ENCODE measurements around the gene BMP4. TPM values are rescaled to one million over a fixed set of nuclear protein-coding genes. Genes with fewer than 3 reads are reported as not detected.

BMP4 gene
- total and polyA plus RNA-seq, 2 of the 13 experiments (the other 11 are each of a cell fraction or from before 2014, with no cell fraction given): 56.4 to 169 TPM

GRCh38 chr14:53975444-53975843 is 18.8 kb upstream of the BMP4 start (continued):
- TF ChIP-seq ARID5B (CRISPR knock-in tag; IDR thresholded peaks at IDR 0.05) (peak; percentile 48), ELF4 (CRISPR knock-in tag; IDR thresholded peaks at IDR 0.05; ENCODE audit: borderline replicate concordance) (no peak), ZNF558 (CRISPR knock-in tag; IDR thresholded peaks at IDR 0.05; ENCODE audit: borderline replicate concordance) (no peak), NR2C2 (CRISPR knock-in tag; IDR thresholded peaks at IDR 0.05; ENCODE audit: borderline replicate concordance) (no peak), NONO (IDR thresholded peaks at IDR 0.05) (no peak), NONO (CRISPR knock-in tag; conservative IDR thresholded peaks at IDR 0.05) (no peak), MED8 (CRISPR knock-in tag; IDR thresholded peaks at IDR 0.05; ENCODE audit: insufficient replicate concordance) (no peak), CREB1 (IDR thresholded peaks at IDR 0.05) (peak; percentile 31; the same call in 1 of the 2 replicates), CREB1 (CRISPR knock-in tag; IDR thresholded peaks at IDR 0.05) (no peak), PITX1 (CRISPR knock-in tag; IDR thresholded peaks at IDR 0.05) (no peak), FOSL2 (CRISPR knock-in tag; IDR thresholded peaks at IDR 0.05) (peak; percentile 27; the same call in 1 of the 2 replicates), FOXA3 (CRISPR knock-in tag; IDR thresholded peaks at IDR 0.05) (no peak), NR2F1 (CRISPR knock-in tag; IDR thresholded peaks at IDR 0.05) (peak; percentile 26 to 43; a peak in 1 of 4 replicates)

Measured in HepG2 (cell line).